Activated naive CD4-positive, alpha-beta T cell treated with anti-CD3 and anti-CD28 coated beads, Interleukin-2, amount 50 U/mL, for 24 hours (primary cell): ENCODE measurements around the gene BRIP1.

ENCODE experiments used
- H3K27ac Mint-ChIP-seq: one replicate; pipeline ENCODE4 v1.8.0; 2021; ENCODE audit warnings: mild to moderate bottlenecking, mixed read lengths
- H3K27me3 Mint-ChIP-seq: one replicate; pipeline ENCODE4 v1.8.0; 2021; ENCODE audit warnings: mixed read lengths
- H3K36me3 Mint-ChIP-seq: one replicate; pipeline ENCODE4 v1.8.0; 2021; ENCODE audit warnings: mixed read lengths
- H3K4me1 Mint-ChIP-seq: one replicate; pipeline ENCODE4 v1.8.0; 2021; ENCODE audit warnings: mixed read lengths
- H3K4me3 Mint-ChIP-seq: one replicate; pipeline ENCODE4 v1.8.0; 2021; ENCODE audit warnings: mild to moderate bottlenecking, mixed read lengths
- H3K9me3 Mint-ChIP-seq: one replicate; pipeline ENCODE4 v1.8.0; 2021; ENCODE audit warnings: mixed read lengths

Gene BRIP1

GRCh38 chr17:61749823-61750404, 113.4 kb downstream of the BRIP1 start:
- Mint-ChIP-seq H3K4me1 (no peaks in the 10 kb centered on the region), H3K27me3 (no peaks in the 10 kb centered on the region), H3K4me3 (no peak overlapping the region), H3K9me3 (peaks cover 10% of the 10 kb centered on the region), H3K36me3 (peaks cover 7% of the 10 kb centered on the region), H3K27ac (no peak overlapping the region)

- peaks cover 20% of the 10 kb centered on the region for H3K36me3 Mint-ChIP-seq
- no peak overlapping the region for H3K27ac Mint-ChIP-seq
- H3K4me1 Mint-ChIP-seq = no peaks in the 10 kb centered on the region
- no peak overlapping the region for H3K4me3 Mint-ChIP-seq
- H3K9me3 Mint-ChIP-seq = peaks cover 11% of the 10 kb centered on the region
- no peaks in the 10 kb centered on the region for H3K27me3 Mint-ChIP-seq
Observed at GRCh38 chr17:61746248-61746985, 116.9 kb downstream of the BRIP1 start.

GRCh38 chr17:61744804-61745203, 118.5 kb downstream of the BRIP1 start:
- Mint-ChIP-seq H3K36me3 (peaks cover 27% of the 10 kb centered on the region), H3K27ac (no peak overlapping the region)

GRCh38 chr17:61744252-61744651, 119.1 kb downstream of the BRIP1 start:
- no peaks in the 10 kb centered on the region for H3K27me3 Mint-ChIP-seq
- H3K36me3 Mint-ChIP-seq = peaks cover 29% of the 10 kb centered on the region
- no peak overlapping the region for H3K27ac Mint-ChIP-seq
- peaks cover 14% of the 10 kb centered on the region for H3K9me3 Mint-ChIP-seq
- no peaks in the 10 kb centered on the region for H3K4me1 Mint-ChIP-seq
- no peak overlapping the region for H3K4me3 Mint-ChIP-seq

More at GRCh38 chr17:61744804-61745203, 118.5 kb downstream of the BRIP1 start:
- Mint-ChIP-seq H3K4me1 (no peaks in the 10 kb centered on the region), H3K4me3 (no peak overlapping the region), H3K27me3 (no peaks in the 10 kb centered on the region), H3K9me3 (peaks cover 14% of the 10 kb centered on the region)

- no peak overlapping the region for H3K4me3 Mint-ChIP-seq
- no peaks in the 10 kb centered on the region for H3K27me3 Mint-ChIP-seq
- H3K36me3 Mint-ChIP-seq = peaks cover 34% of the 10 kb centered on the region
- H3K9me3 Mint-ChIP-seq = peaks cover 14% of the 10 kb centered on the region
- no peaks in the 10 kb centered on the region for H3K4me1 Mint-ChIP-seq
- no peak overlapping the region for H3K27ac Mint-ChIP-seq
Observed at GRCh38 chr17:61743766-61744165, 119.6 kb downstream of the BRIP1 start.

- no peak overlapping the region for H3K4me3 Mint-ChIP-seq
- H3K27ac Mint-ChIP-seq = no peak overlapping the region
- no peaks in the 10 kb centered on the region for H3K4me1 Mint-ChIP-seq
- H3K9me3 Mint-ChIP-seq = peaks cover 4% of the 10 kb centered on the region
- no peaks in the 10 kb centered on the region for H3K27me3 Mint-ChIP-seq
- H3K36me3 Mint-ChIP-seq = peaks cover 33% of the 10 kb centered on the region
Observed at GRCh38 chr17:61739002-61739401, 124.3 kb downstream of the BRIP1 start.

- Mint-ChIP-seq H3K36me3 (peaks cover 33% of the 10 kb centered on the region), H3K27ac (no peak overlapping the region), H3K27me3 (no peaks in the 10 kb centered on the region), H3K9me3 (peaks cover 4% of the 10 kb centered on the region), H3K4me1 (no peaks in the 10 kb centered on the region), H3K4me3 (no peak overlapping the region)
Observed at GRCh38 chr17:61738249-61738648, 125.1 kb downstream of the BRIP1 start.

- Mint-ChIP-seq H3K9me3 (peaks cover 4% of the 10 kb centered on the region), H3K27ac (no peak overlapping the region), H3K4me1 (no peaks in the 10 kb centered on the region), H3K4me3 (no peak overlapping the region), H3K36me3 (peaks cover 33% of the 10 kb centered on the region), H3K27me3 (no peaks in the 10 kb centered on the region)
Observed at GRCh38 chr17:61737820-61738219, 125.5 kb downstream of the BRIP1 start.

- H3K36me3 Mint-ChIP-seq = peaks cover 26% of the 10 kb centered on the region
- no peaks in the 10 kb centered on the region for H3K4me1 Mint-ChIP-seq
- H3K4me3 Mint-ChIP-seq = no peak overlapping the region
- peaks cover 3% of the 10 kb centered on the region for H3K9me3 Mint-ChIP-seq
- H3K27me3 Mint-ChIP-seq = no peaks in the 10 kb centered on the region
- H3K27ac Mint-ChIP-seq = no peak overlapping the region
Observed at GRCh38 chr17:61736438-61736837, 126.9 kb downstream of the BRIP1 start.

- H3K36me3 Mint-ChIP-seq = peaks cover 20% of the 10 kb centered on the region
- no peak overlapping the region for H3K4me3 Mint-ChIP-seq
- no peaks in the 10 kb centered on the region for H3K4me1 Mint-ChIP-seq
- no peaks in the 10 kb centered on the region for H3K9me3 Mint-ChIP-seq
- no peaks in the 10 kb centered on the region for H3K27me3 Mint-ChIP-seq
- no peak overlapping the region for H3K27ac Mint-ChIP-seq
Observed at GRCh38 chr17:61735807-61736206, 127.5 kb downstream of the BRIP1 start.

GRCh38 chr17:61734466-61734865, 128.9 kb downstream of the BRIP1 start:
- H3K9me3 Mint-ChIP-seq = no peaks in the 10 kb centered on the region
- H3K27ac Mint-ChIP-seq = no peak overlapping the region
- H3K4me3 Mint-ChIP-seq = no peak overlapping the region
- no peaks in the 10 kb centered on the region for H3K27me3 Mint-ChIP-seq
- H3K4me1 Mint-ChIP-seq = no peaks in the 10 kb centered on the region
- peaks cover 16% of the 10 kb centered on the region for H3K36me3 Mint-ChIP-seq

GRCh38 chr17:61734012-61734411, 129.3 kb downstream of the BRIP1 start:
- H3K4me1 Mint-ChIP-seq = no peaks in the 10 kb centered on the region
- no peaks in the 10 kb centered on the region for H3K9me3 Mint-ChIP-seq
- H3K36me3 Mint-ChIP-seq = peaks cover 13% of the 10 kb centered on the region
- no peaks in the 10 kb centered on the region for H3K27me3 Mint-ChIP-seq
- no peak overlapping the region for H3K27ac Mint-ChIP-seq
- no peak overlapping the region for H3K4me3 Mint-ChIP-seq

- no peaks in the 10 kb centered on the region for H3K9me3 Mint-ChIP-seq
- H3K27ac Mint-ChIP-seq = no peak overlapping the region
- peaks cover 7% of the 10 kb centered on the region for H3K36me3 Mint-ChIP-seq
- H3K4me3 Mint-ChIP-seq = no peak overlapping the region
- H3K27me3 Mint-ChIP-seq = no peaks in the 10 kb centered on the region
- H3K4me1 Mint-ChIP-seq = peaks cover 6% of the 10 kb centered on the region
Observed at GRCh38 chr17:61733021-61733420, 130.3 kb downstream of the BRIP1 start.

- H3K36me3 Mint-ChIP-seq = peaks cover 3% of the 10 kb centered on the region
- H3K4me3 Mint-ChIP-seq = no peak overlapping the region
- no peaks in the 10 kb centered on the region for H3K9me3 Mint-ChIP-seq
- H3K4me1 Mint-ChIP-seq = peaks cover 6% of the 10 kb centered on the region
- H3K27ac Mint-ChIP-seq = no peak overlapping the region
- no peaks in the 10 kb centered on the region for H3K27me3 Mint-ChIP-seq
Observed at GRCh38 chr17:61732169-61732568, 131.2 kb downstream of the BRIP1 start.

- H3K36me3 Mint-ChIP-seq = no peaks in the 10 kb centered on the region
- H3K9me3 Mint-ChIP-seq = no peaks in the 10 kb centered on the region
- H3K4me1 Mint-ChIP-seq = peaks cover 6% of the 10 kb centered on the region
- no peak overlapping the region for H3K4me3 Mint-ChIP-seq
- H3K27me3 Mint-ChIP-seq = no peaks in the 10 kb centered on the region
- H3K27ac Mint-ChIP-seq = no peak overlapping the region
Observed at GRCh38 chr17:61731330-61731729, 132.0 kb downstream of the BRIP1 start.

- Mint-ChIP-seq H3K36me3 (no peaks in the 10 kb centered on the region), H3K27ac (no peak overlapping the region), H3K4me1 (peaks cover 6% of the 10 kb centered on the region), H3K9me3 (no peaks in the 10 kb centered on the region), H3K4me3 (no peak overlapping the region), H3K27me3 (no peaks in the 10 kb centered on the region)
Observed at GRCh38 chr17:61729690-61730268, 133.5 kb downstream of the BRIP1 start.
